GM21381 (cell line): Measurements from ENCODE around the gene NFIB.

Experiments
- ATAC-seq: cut with Tn5 transposase; IDR thresholded peaks from one replicate; pipeline ENCODE4 v1.9.1; 2021; ENCODE audit warnings: mild to moderate bottlenecking, moderate library complexity; ENCODE audit not compliant: unreplicated experiment

Gene NFIB

DNA sequence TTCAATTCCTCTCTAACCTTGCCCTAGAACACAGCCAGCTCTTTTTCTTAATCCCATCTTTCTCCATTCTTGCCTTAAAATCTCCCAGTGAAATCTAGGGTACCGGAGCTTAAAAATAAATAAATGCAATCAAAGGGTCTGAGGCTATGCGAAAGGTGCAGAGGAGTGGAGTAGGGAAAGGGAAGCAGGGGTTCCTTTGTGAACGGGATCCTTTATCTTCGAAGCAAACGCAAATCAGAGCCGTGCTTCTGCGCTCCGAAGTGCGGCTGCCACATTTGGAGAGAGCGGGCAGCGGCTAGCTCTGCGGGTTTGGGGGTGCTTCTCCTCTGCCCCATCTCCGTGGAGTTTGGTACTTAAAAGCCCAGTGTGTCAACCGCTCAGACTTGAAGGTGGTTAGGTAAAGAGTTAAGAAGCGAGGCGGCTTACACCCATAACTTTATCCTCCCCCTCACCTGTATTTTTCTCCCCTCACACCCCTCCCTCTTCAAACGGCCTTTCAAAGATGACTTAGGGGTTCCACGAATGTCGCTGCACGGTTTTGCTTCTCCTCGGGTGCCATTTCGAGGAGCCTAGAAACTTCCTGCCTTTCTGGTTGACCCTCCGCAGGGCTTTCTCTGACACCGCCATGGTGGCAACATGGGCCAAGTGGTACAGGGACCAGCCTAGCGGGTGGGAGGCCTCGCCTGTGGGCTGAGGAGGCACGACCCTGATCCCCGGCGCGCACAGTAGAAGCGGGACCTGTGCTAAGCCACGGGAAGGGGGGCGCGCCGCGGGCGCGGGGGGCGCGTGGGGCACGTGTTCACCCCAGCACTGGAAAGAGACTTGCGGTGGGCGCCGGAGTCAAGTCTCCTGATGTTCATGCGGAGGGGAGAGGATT is 31.7 kb upstream of the NFIB start:
- no peak for ATAC-seq

DNA sequence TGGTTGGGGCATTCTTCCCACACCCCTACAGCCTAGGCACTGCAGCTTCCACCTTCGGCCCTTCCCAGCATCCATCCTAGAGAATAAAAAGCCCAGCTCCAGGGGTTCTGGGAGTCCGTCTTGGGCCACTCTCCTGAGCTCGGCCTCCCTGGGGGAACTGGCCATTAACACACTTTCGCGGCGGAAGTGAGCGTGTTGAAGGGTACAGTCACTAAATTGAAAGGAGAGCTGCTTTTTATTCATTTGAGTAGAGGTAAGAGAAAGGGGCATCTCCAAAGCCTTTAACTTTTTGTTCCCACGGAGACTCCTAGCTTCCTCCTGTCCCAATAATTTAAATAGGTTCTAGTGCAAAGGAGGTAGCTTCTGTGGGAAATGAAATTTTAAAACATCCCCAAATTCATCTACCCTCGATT is 31.0 kb upstream of the NFIB start:
- no peak for ATAC-seq

- ATAC-seq = no peak
Measured at GRCh38 chr9:14344053-14344524, 30.1 kb upstream of the NFIB start.

GRCh38 chr9:14343261-14344031 is 29.5 kb upstream of the NFIB start:
- no peak for ATAC-seq

GRCh38 chr9:14342736-14343135 is 28.8 kb upstream of the NFIB start:
- no peak for ATAC-seq

DNA sequence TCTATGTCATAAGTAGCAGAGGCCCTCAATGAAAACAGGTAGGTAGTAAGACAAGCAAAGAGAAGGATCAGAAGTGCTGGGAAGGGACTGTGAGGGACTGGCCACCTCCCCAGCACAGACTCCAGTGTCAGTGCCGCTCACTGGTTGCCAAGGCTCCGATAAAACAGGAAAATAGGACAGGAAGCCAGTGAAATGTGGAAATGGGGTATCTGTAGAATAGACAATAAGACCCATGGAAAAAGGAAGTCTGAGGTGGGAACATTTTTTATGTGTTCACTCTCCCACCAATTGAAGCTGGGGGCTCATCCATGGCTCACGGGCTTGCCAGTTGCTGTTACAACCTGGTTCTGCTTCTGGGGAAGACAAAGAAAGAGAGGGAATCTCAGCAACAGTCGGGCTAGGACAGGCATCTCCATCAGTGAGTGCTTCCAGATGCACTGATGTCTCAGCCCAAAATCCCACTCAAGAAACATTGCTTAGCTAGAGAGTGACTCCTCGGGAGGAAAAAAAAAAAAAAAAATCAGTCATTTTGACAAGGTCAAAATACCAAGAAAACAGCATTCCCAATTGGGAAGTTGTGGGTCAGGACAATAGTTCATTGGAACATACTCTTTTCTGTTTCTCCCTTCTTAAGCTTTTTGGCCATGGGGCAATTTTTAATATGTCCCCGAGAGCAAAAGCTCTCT is 27.6 kb upstream of the NFIB start:
- no peak for ATAC-seq

- no peak for ATAC-seq
Measured at GRCh38 chr9:14340994-14341393, 27.1 kb upstream of the NFIB start.

GRCh38 chr9:14340219-14340873 is 26.4 kb upstream of the NFIB start:
- ATAC-seq = no peak

DNA sequence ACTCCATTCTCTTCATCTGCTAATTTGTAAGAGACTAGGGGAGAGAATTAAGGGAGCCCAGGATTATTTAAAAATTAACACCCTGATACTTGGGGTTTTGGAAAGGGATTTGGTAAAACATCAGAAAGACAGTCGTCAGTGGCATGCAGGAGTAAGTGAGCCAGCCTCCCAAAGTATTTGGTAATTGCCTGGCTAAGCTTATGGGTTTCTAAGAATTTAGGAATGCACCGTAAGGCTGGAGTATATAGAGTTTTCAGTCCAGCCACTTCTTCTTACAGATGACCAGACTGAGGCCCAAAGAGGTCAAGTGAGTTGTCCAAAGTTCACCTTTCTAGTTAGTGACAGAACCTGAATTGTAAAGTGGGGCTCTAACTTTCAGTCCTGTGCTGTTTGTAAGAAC is 25.8 kb upstream of the NFIB start:
- no peak for ATAC-seq

- ATAC-seq = no peak
Measured at GRCh38 chr9:14337615-14338014, 23.7 kb upstream of the NFIB start.

DNA sequence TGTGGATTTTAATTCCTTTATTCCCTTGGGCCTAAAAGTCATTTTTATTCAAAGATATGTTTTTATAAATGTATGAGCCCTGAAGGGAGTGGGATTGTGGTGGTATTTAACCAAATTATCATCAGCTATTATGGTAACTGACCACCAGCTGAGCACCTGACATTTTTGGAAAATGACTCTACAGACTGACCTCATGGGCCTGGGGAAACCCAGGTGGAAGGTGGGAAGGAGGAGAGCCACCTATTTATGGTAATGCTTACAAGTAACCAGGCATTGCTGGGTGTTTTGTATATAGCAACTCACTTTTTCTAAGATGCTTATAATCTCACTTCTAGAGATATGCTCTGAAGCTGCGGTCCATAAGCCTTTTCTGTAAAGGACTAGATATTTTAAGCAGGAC is 22.3 kb upstream of the NFIB start:
- ATAC-seq = no peak

- no peak for ATAC-seq
Measured at GRCh38 chr9:14331120-14331519, 17.2 kb upstream of the NFIB start.

DNA sequence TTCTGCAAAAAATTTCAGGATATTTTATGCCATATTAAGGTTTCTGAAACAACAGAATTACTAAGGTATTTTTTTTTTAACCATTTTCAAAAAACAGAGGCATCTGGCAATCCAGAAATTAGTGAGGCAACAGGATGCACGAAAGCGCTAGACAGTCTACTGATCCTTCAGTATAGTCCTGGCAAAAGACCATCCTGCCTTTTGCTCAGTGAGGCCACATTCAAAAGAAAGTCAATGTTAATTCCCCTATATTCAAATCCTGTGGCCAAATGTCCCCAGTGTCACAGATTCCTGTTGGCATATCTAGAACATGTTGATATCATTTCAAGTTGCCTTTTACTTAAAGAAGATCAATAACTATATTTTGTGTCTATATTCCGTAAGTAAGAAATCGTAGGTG is 13.1 kb upstream of the NFIB start:
- no peak for ATAC-seq

GRCh38 chr9:14326264-14326826 is 12.4 kb upstream of the NFIB start:
- ATAC-seq = no peak

DNA sequence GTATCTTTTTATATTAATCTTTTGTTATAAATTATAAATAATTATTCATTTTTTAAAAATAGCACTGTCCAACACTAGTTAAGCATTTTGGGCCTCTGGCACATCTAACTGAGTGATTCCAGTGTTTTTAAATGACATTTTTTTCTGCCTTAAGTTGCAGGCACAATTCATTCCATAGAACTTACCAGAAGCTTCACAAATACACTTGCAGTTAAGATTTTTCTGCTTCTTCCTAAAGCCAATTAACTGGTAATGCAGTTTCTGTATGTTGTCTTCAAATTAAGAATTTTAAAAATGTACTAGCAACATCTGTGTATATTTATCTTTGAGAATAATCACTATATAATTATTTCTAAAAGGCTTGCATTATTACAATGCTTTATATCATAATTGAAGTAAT is 11.2 kb upstream of the NFIB start:
- ATAC-seq = no peak

- ATAC-seq = no peak
Measured at GRCh38 chr9:14323985-14324650, 10.2 kb upstream of the NFIB start.

GRCh38 chr9:14323083-14323971 is 9.4 kb upstream of the NFIB start:
- ATAC-seq = no peak

GRCh38 chr9:14322211-14323082 is 8.5 kb upstream of the NFIB start:
- ATAC-seq = peak; percentile 89
